KOPT-K1 (cell line): ENCODE results near the gene CLIC1.

ENCODE experiments used
- H3K27ac ChIP-seq: fragments of 200-600 bp; sonication (generic); 2 replicates; pipeline ENCODE4 v1.5.1; 2016; ENCODE audit warnings: antibody characterized with exemption, mild to moderate bottlenecking, low read depth, low read length; ENCODE audit not compliant: poor library complexity, severe bottlenecking
- H3K36me3 ChIP-seq: fragments of 200-600 bp; sonication (generic); 2 replicates; pipeline ENCODE4 v1.5.1; 2017; ENCODE audit warnings: antibody characterized with exemption, mild to moderate bottlenecking, low read length, moderate library complexity; ENCODE audit not compliant: insufficient read depth
- H3K9me3 ChIP-seq: fragments of 200-600 bp; sonication (generic); 2 replicates; pipeline ENCODE4 v1.5.1; 2017; ENCODE audit warnings: antibody characterized with exemption, low read length, mild to moderate bottlenecking; ENCODE audit not compliant: insufficient read depth, poor library complexity, severe bottlenecking

Gene CLIC1

GRCh38 chr6:31723980-31724691, 12.2 kb downstream of the CLIC1 start:
- no peaks in the 10 kb centered on the region for H3K9me3 ChIP-seq
- H3K36me3 ChIP-seq: peaks cover 13% of the 10 kb centered on the region
- peak overlapping the region; percentile 74 for H3K27ac ChIP-seq

- peaks cover 13% of the 10 kb centered on the region for H3K36me3 ChIP-seq
- no peaks in the 10 kb centered on the region for H3K9me3 ChIP-seq
- H3K27ac ChIP-seq: peak within 1 kb of the TSS; percentile 74
Observed at GRCh38 chr6:31723245-31723979, 12.9 kb downstream of the CLIC1 start, which contains the start of gene MPIG6B. Gene MPIG6B (plus strand): TSS chr6:31723373. CDS start chr6:31723384, 11 bp downstream.

- no peaks in the 10 kb centered on the region for H3K9me3 ChIP-seq
- H3K27ac ChIP-seq: no peak overlapping the region
Observed at GRCh38 chr6:31722173-31722572, 14.2 kb downstream of the CLIC1 start.

GRCh38 chr6:31721351-31722020, 14.8 kb downstream of the CLIC1 start, which contains the start of gene LY6G6C:
Gene LY6G6C (minus strand): TSS chr6:31721746. CDS start chr6:31721679, 67 bp downstream.
- Histone ChIP-seq H3K27ac (no peak within 1 kb of the TSS), H3K36me3 (peaks cover 3% of the 10 kb centered on the region; the same call in 1 of the 2 replicates), H3K9me3 (no peaks in the 10 kb centered on the region)

More at GRCh38 chr6:31722173-31722572, 14.2 kb downstream of the CLIC1 start:
- H3K36me3 ChIP-seq: peaks cover 10% of the 10 kb centered on the region

- Histone ChIP-seq H3K36me3 (no peaks in the 10 kb centered on the region), H3K27ac (no peak overlapping the region), H3K9me3 (no peaks in the 10 kb centered on the region)
Observed at GRCh38 chr6:31720196-31720770, 16.0 kb downstream of the CLIC1 start.

- Histone ChIP-seq H3K27ac (no peak overlapping the region), H3K36me3 (no peaks in the 10 kb centered on the region)
Observed at GRCh38 chr6:31719001-31719400, 17.3 kb downstream of the CLIC1 start.

GRCh38 chr6:31718265-31718664, 18.1 kb downstream of the CLIC1 start:
- Histone ChIP-seq H3K36me3 (no peaks in the 10 kb centered on the region), H3K27ac (no peak overlapping the region), H3K9me3 (no peaks in the 10 kb centered on the region)

More at GRCh38 chr6:31719001-31719400, 17.3 kb downstream of the CLIC1 start:
- H3K9me3 ChIP-seq: no peaks in the 10 kb centered on the region

GRCh38 chr6:31717499-31718222, 18.7 kb downstream of the CLIC1 start:
- Histone ChIP-seq H3K36me3 (no peaks in the 10 kb centered on the region), H3K9me3 (no peaks in the 10 kb centered on the region), H3K27ac (no peak overlapping the region)

- Histone ChIP-seq H3K27ac (peak within 1 kb of the TSS; percentile 11), H3K36me3 (no peaks in the 10 kb centered on the region), H3K9me3 (no peaks in the 10 kb centered on the region)
Observed at GRCh38 chr6:31715022-31715958, 21.0 kb downstream of the CLIC1 start, which contains the start of gene LY6G6D. Gene LY6G6D (plus strand): TSS chr6:31715348. CDS start chr6:31715356, 8 bp downstream.

- H3K36me3 ChIP-seq: no peaks in the 10 kb centered on the region
- peak overlapping the region; percentile 11 for H3K27ac ChIP-seq
- no peaks in the 10 kb centered on the region for H3K9me3 ChIP-seq
Observed at GRCh38 chr6:31713991-31714684, 22.2 kb downstream of the CLIC1 start.

- Histone ChIP-seq H3K27ac (peak overlapping the region; percentile 11), H3K36me3 (no peaks in the 10 kb centered on the region), H3K9me3 (no peaks in the 10 kb centered on the region)
Observed at GRCh38 chr6:31713465-31713864, 22.9 kb downstream of the CLIC1 start.

GRCh38 chr6:31712296-31712695, 24.0 kb downstream of the CLIC1 start:
- Histone ChIP-seq H3K9me3 (no peaks in the 10 kb centered on the region), H3K27ac (no peak overlapping the region)

GRCh38 chr6:31711233-31711632, 25.1 kb downstream of the CLIC1 start:
- Histone ChIP-seq H3K27ac (no peak overlapping the region), H3K9me3 (no peaks in the 10 kb centered on the region), H3K36me3 (no peaks in the 10 kb centered on the region)

More at GRCh38 chr6:31712296-31712695, 24.0 kb downstream of the CLIC1 start:
- H3K36me3 ChIP-seq: no peaks in the 10 kb centered on the region
